ENCODE measurements around the gene PGC.

PGC gene

GRCh38 chr6:41763470-41763869 is 16.3 kb upstream of the PGC start:
- TF ChIP-seq Cebpa-rat (IDR thresholded peaks at IDR 0.05), result no peak
- no peaks in the 10 kb centered on the region for H3K36me3 ChIP-seq
- H4K20me1 ChIP-seq, result no peaks in the 10 kb centered on the region

GRCh38 chr6:41759905-41760579 is 12.8 kb upstream of the PGC start:
- no peak for TF ChIP-seq Cebpa-rat (IDR thresholded peaks at IDR 0.05)
- no peaks in the 10 kb centered on the region for H3K36me3 ChIP-seq

More at GRCh38 chr6:41763470-41763869, 16.3 kb upstream of the PGC start:
- Histone ChIP-seq H3K27me3 (no peaks in the 10 kb centered on the region), H3K9ac (no peak overlapping the region), H3K4me1 (peaks cover 29% of the 10 kb centered on the region), H3K9me3 (no peaks in the 10 kb centered on the region), H3K4me2 (no peak overlapping the region), H3K27ac (no peak overlapping the region), H3K4me3 (no peak overlapping the region)

DNA sequence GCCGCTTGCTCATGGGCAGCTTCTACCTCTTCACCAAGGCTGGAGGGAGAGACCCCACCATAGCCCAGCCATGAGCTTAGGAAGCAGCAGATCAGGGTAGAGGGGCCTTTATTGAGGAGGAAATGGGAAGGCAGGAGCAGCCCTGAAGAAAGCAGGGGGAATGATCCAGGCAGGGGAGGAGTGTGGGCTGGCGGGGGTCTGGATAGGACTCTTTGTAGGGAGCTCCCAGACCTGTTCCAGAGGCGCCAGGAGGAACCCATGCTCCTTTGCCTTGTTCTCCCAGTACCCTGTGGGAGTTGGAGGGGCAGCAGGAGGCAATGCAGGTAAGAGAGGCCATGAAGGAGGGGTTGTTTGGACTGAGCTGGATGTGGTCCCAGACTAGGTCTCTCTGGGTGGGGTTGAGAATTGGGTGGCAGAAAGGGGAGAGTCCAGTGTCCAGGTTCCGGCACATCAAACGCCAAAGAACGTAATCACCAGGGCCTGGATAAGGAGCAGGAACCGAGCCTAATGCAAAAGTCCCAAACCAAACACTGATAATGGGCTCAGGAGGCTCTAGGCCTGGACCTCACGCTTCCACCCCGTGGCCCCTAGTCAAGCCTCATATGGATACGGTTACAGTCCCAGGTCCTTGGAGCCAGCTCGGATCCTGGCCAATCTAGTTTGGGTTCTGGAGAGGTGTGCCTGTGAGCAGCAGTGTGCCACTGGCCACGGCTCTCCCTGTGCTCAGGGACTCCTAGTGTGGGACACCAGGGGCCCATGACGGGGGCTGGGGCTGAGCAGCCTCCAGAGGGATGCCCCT is 12.1 kb upstream of the PGC start:
- H3K4me3 ChIP-seq, result no peak overlapping the region
- no peak overlapping the region for H3K27ac ChIP-seq
- peaks cover 37% of the 10 kb centered on the region for H3K4me1 ChIP-seq
- H3K27me3 ChIP-seq, result no peaks in the 10 kb centered on the region
- no peaks in the 10 kb centered on the region for H4K20me1 ChIP-seq
- H3K4me2 ChIP-seq, result no peak overlapping the region
- no peak overlapping the region for H3K9ac ChIP-seq
- no peaks in the 10 kb centered on the region for H3K36me3 ChIP-seq
- no peak for TF ChIP-seq Cebpa-rat (IDR thresholded peaks at IDR 0.05)
- no peaks in the 10 kb centered on the region for H3K9me3 ChIP-seq

More at GRCh38 chr6:41759905-41760579, 12.8 kb upstream of the PGC start:
- Histone ChIP-seq H3K27ac (no peak overlapping the region), H3K4me1 (peaks cover 37% of the 10 kb centered on the region), H3K9me3 (no peaks in the 10 kb centered on the region), H4K20me1 (no peaks in the 10 kb centered on the region), H3K4me2 (peak overlapping the region; percentile 21; the same call in 1 of the 2 replicates), H3K27me3 (no peaks in the 10 kb centered on the region), H3K4me3 (no peak overlapping the region), H3K9ac (no peak overlapping the region)

GRCh38 chr6:41758641-41759035 is 11.4 kb upstream of the PGC start:
- Histone ChIP-seq H3K36me3 (no peaks in the 10 kb centered on the region), H3K4me2 (no peak overlapping the region), H3K4me1 (peaks cover 37% of the 10 kb centered on the region), H3K9ac (no peak overlapping the region), H3K4me3 (no peak overlapping the region), H3K9me3 (no peaks in the 10 kb centered on the region), H3K27me3 (no peaks in the 10 kb centered on the region), H4K20me1 (no peaks in the 10 kb centered on the region), H3K27ac (no peak overlapping the region)
- TF ChIP-seq Cebpa-rat (IDR thresholded peaks at IDR 0.05), result no peak

- H3K4me3 ChIP-seq, result no peak overlapping the region
- no peaks in the 10 kb centered on the region for H4K20me1 ChIP-seq
- H3K9ac ChIP-seq, result no peak overlapping the region
- no peak for TF ChIP-seq Cebpa-rat (IDR thresholded peaks at IDR 0.05)
- no peaks in the 10 kb centered on the region for H3K36me3 ChIP-seq
- peaks cover 37% of the 10 kb centered on the region for H3K4me1 ChIP-seq
- H3K27ac ChIP-seq, result 0 out of 2 replicates have a peak overlapping the region, but pooled peaks have one; percentile 2
- peak overlapping the region; percentile 69; the same call in 1 of the 2 replicates for H3K4me2 ChIP-seq
- no peaks in the 10 kb centered on the region for H3K9me3 ChIP-seq
- H3K27me3 ChIP-seq, result no peaks in the 10 kb centered on the region
Measured at GRCh38 chr6:41757931-41758640, 10.9 kb upstream of the PGC start.

DNA sequence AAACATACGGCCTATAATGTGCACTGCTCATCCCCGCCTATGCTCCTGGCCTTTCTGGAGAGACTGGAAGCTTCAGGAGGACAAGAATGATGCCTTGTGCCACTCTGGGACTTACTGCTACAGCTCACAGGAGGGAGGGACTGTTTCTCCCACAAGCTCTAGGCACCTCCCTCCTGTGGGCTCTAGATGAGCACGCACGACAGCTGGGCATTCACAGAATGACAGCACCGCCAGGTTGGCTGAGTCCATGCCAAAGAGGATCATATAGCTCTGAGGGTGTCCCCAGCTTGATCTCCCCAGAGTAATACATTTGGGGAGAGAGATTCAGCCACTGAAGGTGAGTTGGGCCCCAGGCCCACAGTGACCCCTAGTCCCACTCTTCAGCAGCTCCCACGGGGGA is 10.1 kb upstream of the PGC start:
- Histone ChIP-seq H3K4me2 (peak overlapping the region; percentile 69), H4K20me1 (no peaks in the 10 kb centered on the region), H3K9ac (no peak overlapping the region), H3K27ac (0 out of 2 replicates have a peak overlapping the region, but pooled peaks have one; percentile 2), H3K9me3 (no peaks in the 10 kb centered on the region), H3K4me1 (peaks cover 37% of the 10 kb centered on the region), H3K27me3 (no peaks in the 10 kb centered on the region), H3K4me3 (no peak overlapping the region), H3K36me3 (no peaks in the 10 kb centered on the region)
- no peak for TF ChIP-seq Cebpa-rat (IDR thresholded peaks at IDR 0.05)

- Histone ChIP-seq H3K27ac (peak overlapping the region; percentile 63), H3K4me3 (0 out of 2 replicates have a peak overlapping the region, but pooled peaks have one; percentile 17), H3K27me3 (no peaks in the 10 kb centered on the region), H3K36me3 (no peaks in the 10 kb centered on the region), H3K9me3 (no peaks in the 10 kb centered on the region), H3K4me2 (peak overlapping the region; percentile 69), H4K20me1 (no peaks in the 10 kb centered on the region), H3K4me1 (peaks cover 37% of the 10 kb centered on the region), H3K9ac (peak overlapping the region; percentile 16; the same call in 1 of the 2 replicates)
- no peak for TF ChIP-seq Cebpa-rat (IDR thresholded peaks at IDR 0.05)
Measured at GRCh38 chr6:41756354-41756753, 9.2 kb upstream of the PGC start.

GRCh38 chr6:41755895-41756294 is 8.7 kb upstream of the PGC start:
- peak overlapping the region; percentile 16; the same call in 1 of the 2 replicates for H3K9ac ChIP-seq
- no peak for TF ChIP-seq Cebpa-rat (IDR thresholded peaks at IDR 0.05)

GRCh38 chr6:41750374-41750773 is 3.2 kb upstream of the PGC start:
- Histone ChIP-seq H4K20me1 (no peaks in the 10 kb centered on the region), H3K27me3 (no peaks in the 10 kb centered on the region), H3K27ac (no peak overlapping the region), H3K9me3 (no peaks in the 10 kb centered on the region), H3K9ac (no peak overlapping the region), H3K4me1 (0 out of 2 replicates have a peak, but pooled peaks cover 5% of the 10 kb centered on the region), H3K36me3 (no peaks in the 10 kb centered on the region), H3K4me3 (no peak overlapping the region), H3K4me2 (no peak overlapping the region)
- TF ChIP-seq Cebpa-rat (IDR thresholded peaks at IDR 0.05), result no peak

More at GRCh38 chr6:41755895-41756294, 8.7 kb upstream of the PGC start:
- Histone ChIP-seq H3K9me3 (no peaks in the 10 kb centered on the region), H3K4me1 (peaks cover 37% of the 10 kb centered on the region), H3K27ac (peak overlapping the region; percentile 63; the same call in 1 of the 2 replicates), H3K4me2 (peak overlapping the region; percentile 69), H3K36me3 (no peaks in the 10 kb centered on the region), H3K4me3 (no peak overlapping the region), H3K27me3 (no peaks in the 10 kb centered on the region), H4K20me1 (no peaks in the 10 kb centered on the region)
